ENCODE measurements around the gene NOL4L.

The NOL4L gene

DNA sequence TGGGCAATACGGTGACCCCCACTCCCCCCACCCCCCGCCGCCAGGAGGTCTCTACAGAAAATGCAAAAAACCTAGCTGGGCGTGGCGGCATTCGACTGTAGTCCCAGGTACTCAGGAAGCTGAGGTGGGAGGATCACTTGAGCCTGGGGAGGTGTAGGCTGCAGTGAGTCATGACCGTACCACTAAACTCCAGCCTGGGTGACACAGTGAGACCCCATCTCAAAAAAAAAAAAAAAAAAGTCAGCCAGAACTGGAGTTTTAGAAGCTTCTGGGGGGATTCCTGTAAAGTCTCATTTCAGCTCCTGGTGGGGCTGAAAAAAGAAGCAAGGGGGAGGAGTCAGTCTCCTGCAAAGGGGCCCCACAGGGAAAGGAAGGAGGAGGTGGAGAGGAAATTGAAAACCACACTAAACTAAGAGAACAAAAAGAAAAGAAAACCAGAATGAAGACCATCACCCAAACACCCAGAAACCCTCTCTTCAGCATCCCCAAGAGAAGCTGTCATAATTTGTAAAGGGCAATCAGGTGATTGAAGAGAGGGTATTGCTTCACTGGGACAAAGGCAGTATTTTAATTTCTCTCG lies 50.4 kb downstream of the NOL4L start:
- no peak overlapping the region for H3K27ac ChIP-seq
- TF ChIP-seq CTCF (conservative IDR thresholded peaks at IDR 0.05) (no peak), ZFX (IDR thresholded peaks at IDR 0.05) (no peak)

GRCh38 chr20:32533732-32534131 lies 51.4 kb downstream of the NOL4L start:
- H3K27ac ChIP-seq, result no peak overlapping the region
- TF ChIP-seq ZFX (IDR thresholded peaks at IDR 0.05) (no peak), CTCF (conservative IDR thresholded peaks at IDR 0.05) (no peak)

DNA sequence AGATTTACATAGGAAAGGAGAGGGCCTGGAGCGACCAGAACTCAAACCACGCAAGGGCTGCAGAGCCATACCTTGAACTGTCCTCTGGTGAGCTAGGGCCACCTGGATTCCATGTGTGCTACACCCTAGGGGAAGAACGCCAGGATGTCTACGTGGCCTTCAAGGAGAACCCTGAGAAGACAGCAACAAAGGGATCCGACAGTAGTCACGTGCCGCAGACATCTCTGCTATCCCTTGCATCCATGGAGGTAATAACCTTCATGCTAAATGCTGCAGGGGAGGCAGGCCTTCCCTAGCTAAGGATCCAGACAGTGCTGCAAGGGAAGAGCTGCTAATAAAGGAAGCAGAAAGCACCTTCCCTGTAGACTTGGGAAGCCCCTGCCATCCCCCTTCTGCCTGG lies 52.9 kb downstream of the NOL4L start:
- TF ChIP-seq CTCF (conservative IDR thresholded peaks at IDR 0.05), result no peak
- no peak overlapping the region for H3K27ac ChIP-seq

DNA sequence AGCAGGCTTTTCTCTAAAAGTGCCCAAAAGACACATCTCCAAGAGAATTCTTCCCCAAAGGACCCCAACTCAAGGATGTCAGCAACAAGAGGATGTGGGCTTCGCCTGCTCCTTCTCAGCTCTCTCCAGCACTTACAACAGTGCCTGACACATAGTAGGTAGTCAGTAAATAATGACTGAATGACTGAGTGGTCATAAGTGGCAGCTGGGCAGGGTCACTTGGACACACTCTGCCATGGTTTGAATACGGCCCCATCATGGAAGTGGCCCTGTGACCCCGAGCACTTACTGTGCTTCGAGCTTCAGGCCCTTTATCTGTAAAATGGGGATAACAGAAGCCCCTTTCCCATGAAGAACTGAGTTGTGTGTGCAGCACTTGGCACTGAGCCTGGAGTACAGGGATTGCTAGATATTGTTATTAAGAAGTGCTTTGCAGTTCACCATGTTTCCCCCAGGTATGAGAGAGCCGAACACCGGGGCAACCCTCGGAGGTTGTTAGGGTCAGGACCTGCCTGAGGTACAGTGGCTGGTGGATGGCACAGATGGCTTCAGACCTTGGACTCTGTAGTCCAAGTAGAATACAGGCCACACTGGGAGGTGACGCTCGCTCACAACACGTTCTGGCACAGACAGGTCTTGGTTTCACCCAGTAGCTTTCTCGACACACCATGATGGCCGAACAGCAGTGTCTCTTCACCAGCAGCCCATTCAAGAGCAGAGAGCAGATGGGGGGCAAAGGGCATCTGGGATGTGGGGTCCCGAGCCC lies 56.0 kb downstream of the NOL4L start:
- TF ChIP-seq ZFX (IDR thresholded peaks at IDR 0.05) (no peak), CTCF (conservative IDR thresholded peaks at IDR 0.05) (no peak)
- H3K27ac ChIP-seq, result no peak overlapping the region

- no peak overlapping the region for H3K27ac ChIP-seq
- no peak for TF ChIP-seq CTCF (conservative IDR thresholded peaks at IDR 0.05)
- TF ChIP-seq ZFX (IDR thresholded peaks at IDR 0.05), result no peak
Measured at GRCh38 chr20:32528171-32528891, 56.8 kb downstream of the NOL4L start.

- TF ChIP-seq ZFX (IDR thresholded peaks at IDR 0.05) (no peak), CTCF (conservative IDR thresholded peaks at IDR 0.05) (no peak)
- H3K27ac ChIP-seq, result no peak overlapping the region
Measured at GRCh38 chr20:32527447-32528055, 57.6 kb downstream of the NOL4L start.

- TF ChIP-seq ZFX (IDR thresholded peaks at IDR 0.05) (no peak), CTCF (conservative IDR thresholded peaks at IDR 0.05) (no peak)
- no peak overlapping the region for H3K27ac ChIP-seq
Measured at GRCh38 chr20:32527052-32527446, 58.1 kb downstream of the NOL4L start.

Measured in C4-2B (cell line).